ENCODE results near the gene STRIP2. TPM values are rescaled to one million over a fixed set of nuclear protein-coding genes. Genes with fewer than 3 reads are reported as not detected.
"Not testable (repeated sequence)": the region's sequence is repeated elsewhere in the genome, so short reads cannot be mapped to it uniquely, and the experiment has no call there.

STRIP2 gene
- total RNA-seq, 1 donor from 2014 or later: 44.8 TPM

DNA sequence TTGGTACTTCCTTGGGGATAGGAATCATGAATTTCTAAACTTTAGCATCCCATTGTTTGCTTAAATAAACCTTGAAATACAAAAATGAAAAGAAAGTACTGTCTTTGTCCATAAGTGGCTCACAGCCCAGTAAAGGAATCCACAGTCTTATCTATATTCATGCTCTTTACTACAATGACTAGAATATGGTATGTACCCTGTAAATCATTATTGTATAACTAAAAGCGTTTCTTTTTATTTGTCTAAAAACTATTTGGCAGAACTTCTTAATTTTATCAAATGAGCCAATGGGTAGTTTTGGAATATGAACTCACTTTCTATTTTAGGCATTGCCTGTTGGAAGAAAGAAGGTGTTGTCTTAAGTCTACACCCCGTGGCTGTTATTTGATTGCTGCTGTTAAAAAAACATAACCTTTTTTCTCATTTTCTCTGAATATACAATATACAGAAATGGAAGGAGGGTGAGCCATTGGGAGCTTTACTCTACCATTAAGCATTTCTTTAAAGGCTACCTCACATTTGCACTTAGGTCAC is 12.4 kb upstream of the STRIP2 start:
- DNase-seq (ENCODE audit: low spot score in 2 of 2) (no peak), FAIRE-seq (no peak)

DNA sequence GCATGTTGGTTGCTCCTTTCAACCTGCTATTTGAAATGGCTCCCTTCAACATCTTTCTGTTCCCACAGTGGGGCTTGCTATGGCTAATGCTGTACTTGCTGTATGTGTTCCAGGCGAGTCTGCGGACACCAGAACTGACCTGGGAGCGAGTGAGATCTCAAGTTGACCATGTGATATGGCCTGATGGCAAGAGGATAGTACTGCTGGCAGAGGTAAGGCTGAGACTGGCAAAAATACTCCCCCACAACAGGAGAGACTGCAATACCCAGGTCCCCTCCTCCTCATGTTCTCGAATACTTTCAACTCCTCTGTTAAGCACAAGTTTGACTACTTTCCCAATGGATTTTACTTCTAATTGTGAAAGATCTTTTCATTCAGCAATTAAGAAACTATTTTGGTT is 11.5 kb upstream of the STRIP2 start:
- DNase-seq (ENCODE audit: low spot score in 2 of 2) (no peak), FAIRE-seq (no peak)

GRCh38 chr7:129423700-129424410 is 10.4 kb upstream of the STRIP2 start:
- no peak for FAIRE-seq
- DNase-seq (ENCODE audit: low spot score in 2 of 2): no peak

GRCh38 chr7:129426482-129426881 is 7.8 kb upstream of the STRIP2 start:
- no peak for FAIRE-seq

GRCh38 chr7:129427526-129428045 is 6.6 kb upstream of the STRIP2 start:
- FAIRE-seq: no peak

More at GRCh38 chr7:129426482-129426881, 7.8 kb upstream of the STRIP2 start:
- no peak for DNase-seq (ENCODE audit: low spot score in 2 of 2)

GRCh38 chr7:129431911-129432643 is 2.2 kb upstream of the STRIP2 start:
- no peak for FAIRE-seq

More at GRCh38 chr7:129427526-129428045, 6.6 kb upstream of the STRIP2 start:
- no peak for DNase-seq (ENCODE audit: low spot score in 2 of 2)

DNA sequence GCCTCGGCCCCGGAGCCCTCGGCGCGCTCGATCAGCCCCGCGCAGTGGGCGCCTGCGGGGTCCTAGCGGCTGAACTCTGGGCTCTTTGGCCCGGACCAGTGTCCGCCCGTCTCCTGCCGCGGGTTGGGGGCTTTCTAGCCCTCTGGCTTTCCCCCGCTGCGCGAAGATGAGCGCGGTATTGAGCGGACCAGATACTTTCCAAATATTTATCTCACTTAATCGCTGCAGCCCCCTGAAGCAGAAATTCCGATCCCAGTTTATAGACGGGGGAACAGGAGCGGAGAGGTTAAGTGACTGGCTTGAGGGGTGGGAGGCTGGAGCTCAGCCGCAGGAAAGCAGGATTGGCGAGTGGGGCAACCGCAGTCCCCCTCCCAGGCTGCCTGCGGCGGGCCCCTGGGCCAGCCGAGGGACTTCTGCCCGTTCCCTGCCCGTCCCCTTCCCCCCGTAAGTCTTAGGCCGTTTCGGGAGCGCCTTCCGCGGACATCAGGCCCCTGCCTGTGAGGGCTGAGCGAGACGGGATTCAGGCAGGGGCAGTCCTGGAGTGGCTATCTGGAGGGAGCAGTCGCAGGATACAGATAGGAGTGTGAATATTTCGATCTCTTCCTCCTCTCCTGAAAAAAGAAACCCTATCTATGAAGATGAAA is 565 bp downstream of the STRIP2 start:
- DNase-seq (ENCODE audit: low spot score in 2 of 2): peak in 1 of 2 donors; percentile 18
- FAIRE-seq: no peak

More at GRCh38 chr7:129431911-129432643, 2.2 kb upstream of the STRIP2 start:
- DNase-seq (ENCODE audit: low spot score in 2 of 2): no peak

GRCh38 chr7:129435414-129435829 is 1.2 kb downstream of the STRIP2 start:
- FAIRE-seq (no peak), DNase-seq (ENCODE audit: low spot score in 2 of 2) (no peak)

DNA sequence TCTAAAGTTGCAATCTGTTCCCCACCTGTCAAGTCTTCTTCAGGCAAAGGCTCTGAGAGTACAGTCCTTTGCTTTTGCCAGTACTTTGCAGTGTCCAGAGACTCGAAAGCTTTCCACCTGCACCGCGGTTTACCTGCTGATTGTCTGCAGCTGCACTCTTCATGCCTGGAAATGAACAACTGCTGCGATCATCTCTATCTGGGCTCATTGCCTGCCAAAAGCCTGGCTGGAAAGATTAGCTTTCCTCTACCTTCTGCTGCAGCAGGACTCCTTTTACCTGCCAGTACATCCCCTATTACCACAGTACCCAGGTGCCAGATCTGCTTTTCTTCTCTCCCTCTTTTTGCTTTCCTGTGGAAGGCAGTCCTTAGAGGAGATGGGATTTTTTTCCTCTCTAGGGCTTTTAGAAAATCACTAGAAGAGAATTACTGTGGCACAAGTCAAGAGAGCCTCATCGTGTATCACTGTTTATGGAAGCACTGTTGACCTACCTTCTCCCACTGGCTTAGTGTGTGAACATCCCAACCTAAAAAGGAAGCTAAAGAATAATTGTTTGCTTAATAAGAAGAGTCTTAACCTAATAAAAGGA is 2.2 kb downstream of the STRIP2 start:
- DNase-seq (ENCODE audit: low spot score in 2 of 2) (no peak), FAIRE-seq (no peak)

DNA sequence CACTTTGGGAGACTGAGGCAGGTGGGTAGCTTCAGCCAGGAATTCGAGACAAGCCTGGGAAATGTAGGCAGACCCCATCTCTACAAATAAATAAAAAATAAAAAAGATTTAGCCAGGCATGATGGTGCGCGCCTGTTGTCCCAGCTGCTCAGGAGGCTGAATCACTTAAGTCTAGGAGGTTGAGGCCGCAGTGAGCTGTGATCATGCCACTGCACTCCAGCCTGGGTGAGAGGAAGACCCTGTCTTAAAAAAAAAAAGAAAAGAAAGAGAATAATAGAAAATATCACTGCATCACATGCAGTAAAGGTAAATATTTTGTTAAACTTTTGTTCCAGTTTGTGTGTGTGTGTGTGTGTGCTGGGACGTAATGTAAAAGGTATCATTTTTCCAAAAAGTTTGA is 3.0 kb downstream of the STRIP2 start:
- no peak for FAIRE-seq

DNA sequence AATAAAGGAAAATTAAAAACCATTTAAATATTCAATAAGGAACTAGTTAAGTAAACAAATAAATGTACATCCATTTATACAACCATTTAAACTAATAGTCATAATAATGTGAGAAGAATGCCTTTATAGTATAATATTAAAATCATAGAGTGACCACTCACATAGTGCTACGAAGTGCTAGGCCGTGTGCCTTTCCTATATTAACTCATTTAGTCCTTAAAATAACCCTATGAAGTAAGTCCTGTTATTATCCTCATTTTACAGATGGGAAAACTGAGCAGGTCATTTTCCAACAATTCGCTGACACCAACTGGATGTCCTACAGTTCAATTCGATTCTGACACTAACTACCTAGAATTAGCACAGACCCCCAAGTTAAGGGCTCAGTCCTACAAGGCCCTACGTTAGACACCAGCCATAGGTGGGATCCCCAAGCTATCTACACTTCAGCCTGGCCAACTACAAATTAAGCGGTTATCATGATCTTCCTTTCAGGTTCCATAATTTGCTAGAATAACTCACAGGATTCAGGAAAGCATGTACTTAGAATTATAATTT is 4.1 kb downstream of the STRIP2 start:
- no peak for FAIRE-seq

More for the DNA sequence above, 3.0 kb downstream of the STRIP2 start:
- DNase-seq (ENCODE audit: low spot score in 2 of 2): no peak

GRCh38 chr7:129438839-129439651 is 4.8 kb downstream of the STRIP2 start:
- DNase-seq (ENCODE audit: low spot score in 2 of 2) (no peak), FAIRE-seq (no peak)

More for the DNA sequence above, 4.1 kb downstream of the STRIP2 start:
- DNase-seq (ENCODE audit: low spot score in 2 of 2): no peak

DNA sequence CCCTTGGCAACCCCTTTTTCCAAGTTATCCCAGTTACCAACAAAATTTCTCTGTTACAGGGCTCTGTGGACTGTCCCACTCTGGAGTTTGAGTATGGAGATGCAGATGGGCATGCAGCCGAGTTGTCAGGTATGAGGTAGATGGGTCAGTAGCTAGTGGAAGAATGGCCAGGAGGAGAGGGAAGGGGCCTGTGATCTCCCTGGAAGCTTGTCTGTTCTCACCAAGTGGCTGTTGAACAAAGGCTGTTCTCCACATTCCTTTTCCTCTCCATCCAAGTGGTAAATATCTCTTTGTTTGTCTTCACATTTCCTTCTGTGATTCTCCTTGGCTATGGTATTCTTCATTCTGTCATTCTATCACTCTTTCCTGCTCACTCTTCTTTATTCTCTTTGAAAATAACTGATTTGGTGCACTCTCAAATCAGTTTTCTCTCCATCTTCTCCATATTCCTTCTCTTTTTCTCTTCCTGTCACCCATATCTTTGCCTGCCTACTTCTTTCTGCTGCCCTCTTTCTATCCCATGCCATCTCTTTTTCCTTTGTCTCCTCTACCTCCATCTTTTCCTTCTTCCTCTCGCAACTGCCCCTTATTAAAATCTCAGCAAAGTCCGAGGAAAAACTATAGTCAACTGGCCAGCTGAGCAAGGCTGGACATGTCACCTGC is 5.9 kb downstream of the STRIP2 start:
- FAIRE-seq (no peak), DNase-seq (ENCODE audit: low spot score in 2 of 2) (no peak)

DNA sequence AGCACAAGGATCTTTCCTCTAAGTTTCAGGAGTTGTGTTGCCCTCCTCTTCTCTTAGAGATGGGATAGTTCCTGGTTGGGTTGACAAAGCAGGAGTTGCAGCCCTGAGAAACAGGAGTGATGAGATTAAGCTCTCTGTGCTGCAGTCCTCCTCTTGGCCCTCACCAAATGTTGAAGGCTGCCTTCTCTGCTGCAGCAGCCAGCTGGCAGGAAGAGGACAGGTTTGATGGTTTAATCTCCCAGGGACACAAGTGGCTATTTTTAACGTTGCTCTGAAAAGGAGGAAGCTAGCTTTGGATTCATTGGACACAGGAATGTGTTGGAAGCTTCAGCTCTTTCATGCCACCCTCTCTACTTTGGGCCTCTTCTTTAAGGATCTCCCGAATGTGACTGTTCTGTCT is 9.4 kb downstream of the STRIP2 start:
- DNase-seq (ENCODE audit: low spot score in 2 of 2) (no peak), FAIRE-seq (no peak)

DNA sequence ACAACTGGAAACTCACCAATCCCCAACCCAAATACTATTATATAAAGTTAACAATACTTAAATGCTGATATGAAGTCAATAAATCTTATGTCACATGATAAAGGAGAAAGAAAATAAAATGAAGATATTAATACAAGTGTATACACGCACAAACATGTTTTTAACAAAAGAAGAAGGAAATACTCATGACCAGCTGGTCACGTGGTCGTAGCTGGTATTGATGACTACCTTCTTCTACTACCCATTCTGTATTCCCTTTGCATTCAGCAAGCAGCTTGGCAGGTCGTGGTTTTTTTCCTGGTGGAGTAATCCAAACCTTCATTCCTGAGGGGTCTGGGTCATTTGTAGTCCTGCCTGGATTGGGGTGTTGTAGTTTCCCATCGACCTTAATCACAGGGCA is 10.5 kb downstream of the STRIP2 start:
- DNase-seq (ENCODE audit: low spot score in 2 of 2); FAIRE-seq: not testable (repeated sequence)

DNA sequence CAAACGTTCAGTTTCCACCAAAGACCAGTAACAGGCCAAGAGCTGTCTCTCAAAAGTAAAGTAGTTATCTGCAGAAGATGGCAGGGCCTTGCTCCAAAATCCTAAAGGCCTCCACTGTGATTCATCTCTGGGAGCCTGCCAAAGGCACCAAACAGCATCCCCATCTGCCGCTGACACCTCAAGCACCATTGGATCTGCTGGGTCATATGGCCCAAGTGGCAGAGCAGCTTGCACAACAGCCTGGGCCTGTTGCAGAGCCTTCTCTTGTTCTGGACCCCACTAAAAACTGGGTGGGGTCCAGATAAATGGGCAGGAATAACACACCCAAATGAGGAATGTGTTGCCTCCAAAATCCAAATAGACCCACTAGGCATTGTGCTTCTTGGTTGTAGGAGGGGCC is 12.7 kb downstream of the STRIP2 start:
- FAIRE-seq; DNase-seq (ENCODE audit: low spot score in 2 of 2): not testable (repeated sequence)

DNA sequence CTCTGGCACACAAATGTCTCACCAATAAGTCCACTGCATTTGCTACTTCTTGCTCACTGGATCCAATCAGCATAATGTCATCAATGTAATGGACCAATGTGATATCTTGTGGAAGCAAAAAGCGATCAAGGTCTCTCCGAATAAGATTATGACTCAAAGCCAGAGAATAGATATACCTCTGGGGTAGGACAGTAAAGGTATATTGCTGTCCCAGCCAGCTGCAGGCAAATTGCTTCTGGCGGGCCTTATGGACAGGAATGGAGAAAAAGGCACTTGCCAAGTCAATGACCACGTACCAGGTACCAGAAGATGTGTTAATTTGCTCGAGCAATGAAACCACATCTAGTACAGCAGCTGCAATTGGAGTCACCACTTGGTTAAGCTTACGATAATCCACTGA is 13.2 kb downstream of the STRIP2 start:
- not testable (repeated sequence) for FAIRE-seq

GRCh38 chr7:129448608-129449007 is 14.4 kb downstream of the STRIP2 start:
- FAIRE-seq; DNase-seq (ENCODE audit: low spot score in 2 of 2): not testable (repeated sequence)

More for the DNA sequence above, 13.2 kb downstream of the STRIP2 start:
- DNase-seq (ENCODE audit: low spot score in 2 of 2): not testable (repeated sequence)
